Stimulated activated naive CD8-positive, alpha-beta T cell treated with anti-CD3 and anti-CD28 coated beads, Interleukin-15, Interleukin-2, amounts not matched to agents 100 U/mL and 50 U/mL, for 24 hours (primary cell): Measurements from ENCODE around the gene PTPRG.
"Not testable (repeated sequence)": the region's sequence is repeated elsewhere in the genome, so short reads cannot be mapped to it uniquely, and the experiment has no call there.

ENCODE experiments used
- ATAC-seq: fragments of 150-1000 bp; cut with Tn5 transposase; one replicate; pipeline ENCODE4 v1.10.0; 2021
- DNase-seq: peaks from one replicate; pipeline ENCODE4 v3.0.0; 2021

The PTPRG gene

GRCh38 chr3:61561374-61562041 lies at the start of gene PTPRG:
Gene PTPRG (plus strand): TSS chr3:61561571. CDS start chr3:61562288, 717 bp downstream.
- DNase-seq = peak; percentile 20
- peak; percentile 38 for ATAC-seq

- ATAC-seq (no peak), DNase-seq (no peak)
Measured at GRCh38 chr3:61518590-61518989, 42.8 kb upstream of the PTPRG start.

GRCh38 chr3:61520966-61521628 lies 40.3 kb upstream of the PTPRG start:
- ATAC-seq (peak; percentile 97), DNase-seq (peak; percentile 27)

- DNase-seq = no peak
Measured at GRCh38 chr3:61522060-61522459, 39.3 kb upstream of the PTPRG start.

DNA sequence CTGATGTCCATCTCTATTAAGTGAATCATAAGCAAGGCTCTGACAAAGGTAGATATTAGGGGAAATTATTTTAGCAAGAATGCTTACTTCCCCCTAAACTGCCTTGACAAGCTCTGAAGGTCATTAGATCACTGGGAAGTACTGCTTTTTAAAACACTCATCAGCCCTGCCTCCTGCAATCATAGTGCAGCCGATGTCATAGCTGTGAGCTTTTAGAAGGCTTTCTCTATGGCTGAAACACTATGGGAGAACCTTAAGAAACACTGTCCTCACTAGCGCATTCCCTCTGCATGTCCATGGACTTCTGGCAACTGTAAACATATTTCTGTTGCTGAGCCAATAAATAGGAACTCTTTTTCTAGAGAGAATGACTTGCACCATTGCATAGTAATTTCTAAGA lies 38.7 kb upstream of the PTPRG start:
- DNase-seq = no peak
- ATAC-seq = no peak

More at GRCh38 chr3:61522060-61522459, 39.3 kb upstream of the PTPRG start:
- ATAC-seq = no peak

- DNase-seq = no peak
- ATAC-seq = no peak
Measured at GRCh38 chr3:61524933-61525332, 36.4 kb upstream of the PTPRG start.

GRCh38 chr3:61526308-61526707 lies 35.1 kb upstream of the PTPRG start:
- no peak for ATAC-seq

GRCh38 chr3:61527011-61527410 lies 34.4 kb upstream of the PTPRG start:
- no peak for ATAC-seq
- no peak for DNase-seq

More at GRCh38 chr3:61526308-61526707, 35.1 kb upstream of the PTPRG start:
- DNase-seq = no peak

GRCh38 chr3:61530355-61530754 lies 31.0 kb upstream of the PTPRG start:
- ATAC-seq (no peak), DNase-seq (no peak)

DNA sequence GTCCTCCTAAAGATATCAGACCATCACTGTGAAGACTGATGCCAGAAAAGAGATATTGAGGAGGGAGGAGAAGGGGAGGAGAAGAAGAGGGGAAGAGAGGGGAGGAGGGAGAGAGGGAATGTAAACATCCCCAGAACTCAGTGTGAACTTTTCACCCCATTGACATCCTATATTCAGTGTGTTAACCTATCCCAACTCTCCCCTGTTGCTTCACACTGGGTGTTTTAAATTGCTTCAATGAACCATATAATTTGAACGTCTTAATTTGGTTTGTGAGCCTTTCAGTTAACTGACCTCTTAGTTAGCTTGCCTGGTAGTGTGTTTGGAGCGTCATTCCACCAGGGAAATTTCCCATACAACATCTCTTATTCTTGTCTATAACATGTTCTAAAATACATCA lies 29.8 kb upstream of the PTPRG start:
- DNase-seq (no peak), ATAC-seq (no peak)

- DNase-seq = no peak
- no peak for ATAC-seq
Measured at GRCh38 chr3:61532739-61533500, 28.5 kb upstream of the PTPRG start.

DNA sequence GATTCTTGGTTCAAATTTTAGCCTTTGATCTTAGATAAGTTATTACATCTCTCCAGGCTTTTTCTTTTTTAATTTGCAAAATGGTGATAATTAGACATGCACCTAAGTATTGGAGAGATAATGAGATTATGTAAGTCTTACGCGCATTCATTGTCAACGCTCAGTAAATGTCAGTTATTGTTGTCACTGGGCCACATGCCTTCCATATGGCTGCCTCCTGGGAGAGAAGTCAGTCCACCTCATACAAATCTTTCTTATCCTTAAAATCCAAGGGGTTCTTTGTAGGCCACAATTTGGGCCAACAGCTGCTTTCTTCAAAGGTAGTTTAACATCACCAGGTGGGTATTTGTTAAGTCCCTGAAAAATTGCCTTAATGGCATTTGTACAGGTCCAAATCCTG lies 25.5 kb upstream of the PTPRG start:
- no peak for ATAC-seq
- no peak for DNase-seq

- ATAC-seq = no peak
- no peak for DNase-seq
Measured at GRCh38 chr3:61537366-61537765, 24.0 kb upstream of the PTPRG start.

GRCh38 chr3:61538486-61538885 lies 22.9 kb upstream of the PTPRG start:
- ATAC-seq = no peak

GRCh38 chr3:61541694-61542093 lies 19.7 kb upstream of the PTPRG start:
- DNase-seq (no peak), ATAC-seq (no peak)

More at GRCh38 chr3:61538486-61538885, 22.9 kb upstream of the PTPRG start:
- DNase-seq = no peak

DNA sequence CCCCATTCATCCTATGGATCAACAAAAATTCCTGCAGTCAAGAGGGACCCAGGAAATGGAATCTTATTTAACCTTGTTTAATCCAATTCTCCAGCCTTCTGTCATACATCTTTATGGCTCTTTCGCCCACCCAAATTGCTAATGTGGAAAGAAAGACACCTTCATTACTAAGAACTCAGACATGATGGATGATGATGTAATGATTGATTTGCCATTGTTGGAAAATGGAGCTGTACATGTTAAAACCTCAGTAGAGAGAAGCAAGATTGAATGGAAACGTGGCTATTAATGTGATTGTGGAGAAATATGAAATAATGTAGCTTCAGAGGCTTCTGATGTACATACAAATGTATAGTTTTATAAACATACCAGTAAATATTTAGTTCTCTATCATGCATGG lies 15.7 kb upstream of the PTPRG start:
- ATAC-seq (no peak), DNase-seq (no peak)

DNA sequence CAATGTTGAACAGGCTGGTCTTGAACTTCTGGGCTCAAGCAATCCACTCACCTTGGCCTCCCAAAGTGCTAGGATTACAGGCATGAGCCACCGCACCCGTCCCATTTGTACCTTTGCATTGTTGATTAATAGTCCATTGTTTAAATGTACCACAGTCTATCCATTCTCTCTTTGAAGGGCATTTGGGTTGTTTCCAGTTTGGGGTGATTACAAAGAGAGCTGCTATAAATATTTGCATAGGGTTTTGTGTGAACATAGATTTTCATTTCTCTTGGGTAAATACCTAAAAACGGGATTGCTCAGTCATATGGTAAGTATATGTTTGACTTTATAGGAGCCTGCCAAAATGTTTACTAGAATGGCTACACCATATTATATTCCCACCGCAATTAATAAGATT lies 13.7 kb upstream of the PTPRG start:
- ATAC-seq (no peak), DNase-seq (no peak)

- not testable (repeated sequence) for ATAC-seq, DNase-seq
Measured at GRCh38 chr3:61552704-61553103, 8.7 kb upstream of the PTPRG start.

GRCh38 chr3:61559136-61559731 lies 2.1 kb upstream of the PTPRG start:
- no peak for ATAC-seq
- no peak for DNase-seq

- ATAC-seq = no peak
- DNase-seq = peak; percentile 27
Measured at GRCh38 chr3:61560517-61561373, 626 bp upstream of the PTPRG start.

- DNase-seq = no peak
- ATAC-seq = no peak
Measured at GRCh38 chr3:61562042-61562720, 810 bp downstream of the PTPRG start.
